ENCODE measurements around the gene CFAP97. TPM values are rescaled to one million over a fixed set of nuclear protein-coding genes. Genes with fewer than 3 reads are reported as not detected.
"Not testable (repeated sequence)": the region's sequence is repeated elsewhere in the genome, so short reads cannot be mapped to it uniquely, and the experiment has no call there.

The CFAP97 gene
- total RNA-seq, 1 donor from 2014 or later, result 54.0 TPM

DNA sequence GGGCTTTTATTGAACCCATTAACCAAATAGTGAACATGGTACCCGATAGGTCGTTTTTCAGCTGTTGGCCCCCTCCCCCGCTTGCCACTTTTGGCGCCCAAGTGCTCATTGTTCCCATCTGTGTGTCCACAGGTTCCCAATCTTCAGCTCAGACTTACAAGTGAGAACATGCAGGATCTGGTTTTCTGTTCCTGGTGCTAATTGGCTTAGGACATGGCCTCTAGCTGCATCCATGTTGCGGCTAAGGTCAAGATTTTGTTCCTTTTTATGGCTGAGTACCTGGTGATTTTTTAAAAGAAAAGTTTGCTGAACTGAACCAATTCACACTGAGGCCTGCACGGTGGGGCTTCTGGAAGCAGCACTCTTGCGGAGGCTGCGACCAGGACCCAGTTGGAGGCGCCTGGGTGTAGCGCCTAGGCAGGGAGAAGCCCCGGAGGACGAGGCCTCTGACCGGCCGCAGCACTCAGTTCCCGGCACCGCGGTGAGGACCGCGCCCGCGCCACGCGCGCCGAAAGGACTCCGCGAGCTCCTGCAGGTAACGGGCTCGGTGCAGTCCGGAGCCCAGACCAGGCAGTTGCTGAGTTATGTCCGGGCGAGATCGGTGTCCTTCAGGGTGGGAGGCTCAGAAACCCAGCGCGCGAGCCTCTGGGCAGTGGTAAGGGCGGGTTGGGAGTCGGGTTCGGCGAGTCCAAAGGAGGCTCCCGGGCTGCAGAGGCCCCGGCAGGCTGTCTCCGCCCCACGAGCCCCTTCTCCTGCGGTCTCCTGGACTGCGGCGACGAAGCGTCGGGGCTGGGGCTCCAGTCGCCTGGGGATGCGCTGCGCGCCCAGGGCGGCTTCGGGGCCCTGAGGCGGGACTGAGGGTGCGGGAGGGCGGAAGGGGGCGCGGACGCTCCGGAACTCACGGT is 76.5 kb downstream of the CFAP97 start:
- Mint-ChIP-seq H3K27me3 (ENCODE audit: unreplicated experiment) (peaks cover 26% of the 10 kb centered on the region), H3K9me3 (ENCODE audit: unreplicated experiment) (no peaks in the 10 kb centered on the region), H3K4me3 (ENCODE audit: unreplicated experiment) (peak overlapping the region; percentile 77), H3K27ac (ENCODE audit: unreplicated experiment) (no peak overlapping the region), H3K36me3 (ENCODE audit: unreplicated experiment) (no peaks in the 10 kb centered on the region), H3K4me1 (ENCODE audit: unreplicated experiment) (peaks cover 7% of the 10 kb centered on the region)
- no peak for DNase-seq (ENCODE audit: extremely low spot score, unreplicated experiment)
- no peak for TF ChIP-seq CTCF (IDR thresholded peaks at IDR 0.05)

DNA sequence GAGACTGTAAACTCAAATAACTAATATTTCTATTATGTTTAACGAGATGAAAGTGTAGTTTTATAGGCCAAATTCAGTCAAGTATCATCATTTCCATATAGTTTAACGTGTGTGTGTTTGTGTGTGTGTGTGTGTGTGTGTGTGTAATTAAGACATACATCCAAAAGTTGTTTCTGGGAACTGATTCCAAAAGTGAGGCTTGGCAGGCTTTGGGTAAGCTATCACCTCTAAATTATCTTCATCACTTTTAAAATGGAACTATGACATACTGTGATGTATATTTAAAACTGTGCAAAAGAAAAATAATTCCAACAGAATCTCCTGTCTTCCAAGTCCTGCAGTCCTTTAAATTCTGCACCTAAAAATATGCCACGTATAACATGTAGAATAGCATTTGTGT is 79.8 kb downstream of the CFAP97 start:
- H3K36me3 Mint-ChIP-seq (ENCODE audit: unreplicated experiment), result no peaks in the 10 kb centered on the region

GRCh38 chr4:185122681-185123345 is 81.0 kb downstream of the CFAP97 start:
- Mint-ChIP-seq H3K27ac (ENCODE audit: unreplicated experiment) (no peak overlapping the region), H3K4me3 (ENCODE audit: unreplicated experiment) (no peak overlapping the region), H3K27me3 (ENCODE audit: unreplicated experiment) (peaks cover 26% of the 10 kb centered on the region), H3K9me3 (ENCODE audit: unreplicated experiment) (no peaks in the 10 kb centered on the region), H3K36me3 (ENCODE audit: unreplicated experiment) (no peaks in the 10 kb centered on the region), H3K4me1 (ENCODE audit: unreplicated experiment) (peaks cover 9% of the 10 kb centered on the region)
- no peak for TF ChIP-seq CTCF (IDR thresholded peaks at IDR 0.05)
- DNase-seq (ENCODE audit: extremely low spot score, unreplicated experiment), result no peak

More for the DNA sequence above, 79.8 kb downstream of the CFAP97 start:
- no peak for DNase-seq (ENCODE audit: extremely low spot score, unreplicated experiment)
- H3K4me3 Mint-ChIP-seq (ENCODE audit: unreplicated experiment), result no peak overlapping the region
- peaks cover 26% of the 10 kb centered on the region for H3K27me3 Mint-ChIP-seq (ENCODE audit: unreplicated experiment)
- no peak overlapping the region for H3K27ac Mint-ChIP-seq (ENCODE audit: unreplicated experiment)
- H3K4me1 Mint-ChIP-seq (ENCODE audit: unreplicated experiment), result peaks cover 11% of the 10 kb centered on the region
- no peak for TF ChIP-seq CTCF (IDR thresholded peaks at IDR 0.05)
- no peaks in the 10 kb centered on the region for H3K9me3 Mint-ChIP-seq (ENCODE audit: unreplicated experiment)

- H3K27me3 Mint-ChIP-seq (ENCODE audit: unreplicated experiment), result peaks cover 26% of the 10 kb centered on the region
- H3K4me1 Mint-ChIP-seq (ENCODE audit: unreplicated experiment), result peaks cover 10% of the 10 kb centered on the region
- no peaks in the 10 kb centered on the region for H3K36me3 Mint-ChIP-seq (ENCODE audit: unreplicated experiment)
- TF ChIP-seq CTCF (IDR thresholded peaks at IDR 0.05), result no peak
- H3K4me3 Mint-ChIP-seq (ENCODE audit: unreplicated experiment), result no peak overlapping the region
- no peaks in the 10 kb centered on the region for H3K9me3 Mint-ChIP-seq (ENCODE audit: unreplicated experiment)
- H3K27ac Mint-ChIP-seq (ENCODE audit: unreplicated experiment), result no peak overlapping the region
- no peak for DNase-seq (ENCODE audit: extremely low spot score, unreplicated experiment)
Measured at GRCh38 chr4:185120631-185120946, 83.2 kb downstream of the CFAP97 start.

DNA sequence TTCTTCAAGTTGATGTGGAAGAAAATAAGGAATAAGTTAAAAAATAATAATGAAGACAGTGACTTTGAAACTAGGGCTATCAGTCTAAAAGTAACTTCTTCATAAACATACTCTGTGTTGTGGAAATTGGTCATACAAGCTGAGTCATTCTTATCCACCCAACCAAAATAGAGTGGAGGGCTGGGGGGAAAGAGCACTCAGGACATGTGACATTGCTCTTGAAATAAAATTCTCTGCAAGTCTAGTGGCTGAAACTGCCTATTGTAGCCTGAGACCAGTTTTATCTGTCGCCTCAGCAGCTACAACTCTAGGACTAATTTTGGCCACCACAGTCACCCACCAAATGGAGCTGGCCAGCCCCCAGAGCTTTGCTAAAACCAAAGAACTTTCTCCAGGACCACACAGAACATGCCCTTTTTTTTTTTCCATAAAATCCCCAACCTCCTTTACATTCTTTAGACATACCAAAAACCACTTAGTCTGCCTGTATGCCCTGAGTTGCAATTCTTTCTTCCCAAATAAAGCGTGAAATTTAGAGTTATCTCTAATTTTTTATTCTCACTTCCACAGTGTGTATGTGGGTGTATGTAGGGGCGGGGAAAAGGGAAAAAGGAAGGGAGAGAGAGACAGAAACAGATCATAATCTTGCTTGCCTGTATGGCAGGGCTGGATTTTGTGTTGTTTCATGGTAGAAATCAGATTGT is 83.7 kb downstream of the CFAP97 start:
- Mint-ChIP-seq H3K4me1 (ENCODE audit: unreplicated experiment) (peaks cover 10% of the 10 kb centered on the region), H3K4me3 (ENCODE audit: unreplicated experiment) (no peak overlapping the region), H3K27ac (ENCODE audit: unreplicated experiment) (no peak overlapping the region), H3K27me3 (ENCODE audit: unreplicated experiment) (peaks cover 24% of the 10 kb centered on the region), H3K9me3 (ENCODE audit: unreplicated experiment) (no peaks in the 10 kb centered on the region), H3K36me3 (ENCODE audit: unreplicated experiment) (no peaks in the 10 kb centered on the region)
- DNase-seq (ENCODE audit: extremely low spot score, unreplicated experiment), result no peak
- TF ChIP-seq CTCF (IDR thresholded peaks at IDR 0.05), result no peak

DNA sequence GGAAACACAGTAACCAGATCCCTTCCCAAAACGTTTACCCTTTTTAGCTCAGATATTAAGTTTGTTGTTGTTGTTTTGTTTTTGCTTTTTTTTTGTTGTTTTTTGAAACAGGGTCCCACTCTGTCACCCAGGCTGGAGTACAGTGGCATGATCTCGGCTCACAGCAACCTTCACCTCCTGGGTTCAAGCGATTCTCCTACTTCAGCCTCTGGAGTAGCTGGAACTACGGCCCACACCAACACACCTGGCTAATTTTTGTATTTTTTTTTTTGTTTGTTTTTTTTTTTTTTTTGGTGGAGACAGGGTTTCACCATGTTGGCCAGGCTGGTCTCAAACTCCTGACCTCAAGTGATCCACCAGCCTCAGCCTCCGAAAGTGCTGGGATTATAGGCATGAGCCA is 84.3 kb downstream of the CFAP97 start:
- DNase-seq (ENCODE audit: extremely low spot score, unreplicated experiment); H3K36me3 Mint-ChIP-seq (ENCODE audit: unreplicated experiment); H3K4me1 Mint-ChIP-seq (ENCODE audit: unreplicated experiment); H3K9me3 Mint-ChIP-seq (ENCODE audit: unreplicated experiment); H3K4me3 Mint-ChIP-seq (ENCODE audit: unreplicated experiment); H3K27ac Mint-ChIP-seq (ENCODE audit: unreplicated experiment): not testable (repeated sequence)
- peaks cover 18% of the 10 kb centered on the region for H3K27me3 Mint-ChIP-seq (ENCODE audit: unreplicated experiment)

Data from osteocyte (in vitro differentiated cells).